NT2/D1 (cell line): ENCODE measurements around the gene DDX25.
A peak's percentile ranks its signal among the peaks of the same experiment; 100 is the strongest.
"Not testable (repeated sequence)": the region's sequence is repeated elsewhere in the genome, so short reads cannot be mapped to it uniquely, and the experiment has no call there.

Experiments
- DNase-seq: peaks from one replicate; pipeline ENCODE4 v3.0.0-alpha.2; 2011; ENCODE audit warnings: low read depth, low spot score
- H3K27me3 ChIP-seq: 2 replicates; pipeline ENCODE4 v1.6.0; 2011; ENCODE audit warnings: mild to moderate bottlenecking; ENCODE audit not compliant: insufficient read length, insufficient read depth
- H3K36me3 ChIP-seq: 2 replicates; pipeline ENCODE4 v1.6.1; 2011; ENCODE audit warnings: mild to moderate bottlenecking, low read length, mixed read lengths; ENCODE audit not compliant: insufficient read depth, insufficient read length
- H3K4me1 ChIP-seq: 2 replicates; pipeline ENCODE4 v1.5.1; 2011; ENCODE audit not compliant: insufficient read depth, insufficient read length
- H3K4me3 ChIP-seq: 2 replicates; pipeline ENCODE4 v1.5.1; 2011; ENCODE audit warnings: low read depth; ENCODE audit not compliant: insufficient read length
- H3K9ac ChIP-seq: 2 replicates; pipeline ENCODE4 v1.6.0; 2011; ENCODE audit warnings: low read depth; ENCODE audit not compliant: insufficient read length
- H3K9me3 ChIP-seq: 2 replicates; pipeline ENCODE4 v1.5.1; 2011; ENCODE audit warnings: mild to moderate bottlenecking, low read length; ENCODE audit not compliant: insufficient read depth
- SUZ12 ChIP-seq: IDR thresholded peaks from 2 replicates; pipeline ENCODE4 v1.6.1; 2011; ENCODE audit not compliant: insufficient read length, insufficient read depth; ENCODE audit errors: extremely low read depth
- YY1 ChIP-seq: IDR thresholded peaks from 2 replicates; pipeline ENCODE4 v1.6.1; 2011; ENCODE audit not compliant: insufficient read length, insufficient read depth
- ZNF274 ChIP-seq: IDR thresholded peaks from 2 replicates; pipeline ENCODE4 v1.6.1; 2011; ENCODE audit warnings: mild to moderate bottlenecking, low read depth, low read length

The DDX25 gene

GRCh38 chr11:125910226-125910849 is 6.0 kb downstream of the DDX25 start:
- no peaks in the 10 kb centered on the region for H3K4me1 ChIP-seq
- no peaks in the 10 kb centered on the region for H3K9me3 ChIP-seq
- DNase-seq, result no peak
- H3K4me3 ChIP-seq, result no peak overlapping the region
- no peak overlapping the region for H3K9ac ChIP-seq
- no peaks in the 10 kb centered on the region for H3K36me3 ChIP-seq
- H3K27me3 ChIP-seq, result peaks cover under 1% of the 10 kb centered on the region
- TF ChIP-seq ZNF274 (no peak), SUZ12 (no peak), YY1 (no peak)

DNA sequence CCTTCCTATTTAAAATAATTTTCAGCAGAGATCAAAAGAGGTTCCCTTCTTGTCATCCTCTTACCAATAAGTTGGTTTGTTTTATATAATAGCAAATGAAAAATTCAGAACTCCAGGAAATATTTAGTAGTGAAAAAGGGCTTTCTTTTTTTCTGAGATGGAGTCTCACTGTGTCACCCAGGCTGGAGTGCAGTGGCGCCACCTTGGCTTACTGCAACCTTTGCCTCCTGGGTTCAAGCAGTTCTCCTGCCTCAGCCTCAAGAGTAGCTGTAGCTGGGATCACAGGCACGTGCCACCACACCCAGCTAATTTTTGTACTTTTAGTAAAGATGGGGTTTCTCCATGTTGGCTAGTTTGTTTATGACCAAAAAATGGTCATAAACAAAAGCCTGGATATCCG is 10.3 kb downstream of the DDX25 start:
- not testable (repeated sequence) for H3K9ac ChIP-seq, DNase-seq, H3K9me3 ChIP-seq, H3K4me1 ChIP-seq, H3K4me3 ChIP-seq, H3K36me3 ChIP-seq, H3K27me3 ChIP-seq

DNA sequence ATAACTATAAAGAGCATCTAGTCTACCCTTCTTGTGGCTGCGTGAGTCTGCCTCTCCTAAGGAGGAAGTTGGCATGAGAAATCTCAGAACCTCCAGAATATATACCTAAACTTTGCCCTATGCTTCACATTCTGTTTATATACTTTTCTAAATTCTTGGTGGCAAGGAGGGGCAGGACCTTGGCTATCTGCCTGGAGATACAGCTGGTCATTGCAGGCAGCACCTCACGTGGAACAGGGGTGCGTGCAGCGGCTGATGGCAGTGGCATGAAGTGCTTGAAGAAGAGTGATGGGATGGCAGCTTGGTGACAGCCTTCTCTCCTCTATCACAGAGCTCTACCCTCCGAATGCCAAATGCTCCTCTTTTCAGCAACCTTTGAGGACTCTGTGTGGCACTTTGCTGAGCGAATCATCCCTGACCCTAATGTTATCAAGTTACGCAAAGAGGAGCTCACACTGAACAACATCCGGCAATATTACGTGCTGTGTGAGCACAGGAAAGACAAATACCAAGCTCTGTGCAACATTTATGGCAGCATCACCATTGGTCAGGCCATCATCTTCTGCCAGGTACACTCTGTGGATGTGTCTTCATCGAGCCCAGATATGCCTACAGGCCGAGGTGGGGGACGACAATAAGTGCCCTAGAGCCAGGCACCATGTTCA is 12.5 kb downstream of the DDX25 start:
- no peak overlapping the region for H3K9ac ChIP-seq
- TF ChIP-seq YY1, result no peak
- no peak for TF ChIP-seq ZNF274
- no peak for TF ChIP-seq SUZ12
- no peaks in the 10 kb centered on the region for H3K9me3 ChIP-seq
- no peaks in the 10 kb centered on the region for H3K27me3 ChIP-seq
- no peaks in the 10 kb centered on the region for H3K36me3 ChIP-seq
- DNase-seq, result no peak
- no peak overlapping the region for H3K4me3 ChIP-seq
- H3K4me1 ChIP-seq, result peaks cover 3% of the 10 kb centered on the region

DNA sequence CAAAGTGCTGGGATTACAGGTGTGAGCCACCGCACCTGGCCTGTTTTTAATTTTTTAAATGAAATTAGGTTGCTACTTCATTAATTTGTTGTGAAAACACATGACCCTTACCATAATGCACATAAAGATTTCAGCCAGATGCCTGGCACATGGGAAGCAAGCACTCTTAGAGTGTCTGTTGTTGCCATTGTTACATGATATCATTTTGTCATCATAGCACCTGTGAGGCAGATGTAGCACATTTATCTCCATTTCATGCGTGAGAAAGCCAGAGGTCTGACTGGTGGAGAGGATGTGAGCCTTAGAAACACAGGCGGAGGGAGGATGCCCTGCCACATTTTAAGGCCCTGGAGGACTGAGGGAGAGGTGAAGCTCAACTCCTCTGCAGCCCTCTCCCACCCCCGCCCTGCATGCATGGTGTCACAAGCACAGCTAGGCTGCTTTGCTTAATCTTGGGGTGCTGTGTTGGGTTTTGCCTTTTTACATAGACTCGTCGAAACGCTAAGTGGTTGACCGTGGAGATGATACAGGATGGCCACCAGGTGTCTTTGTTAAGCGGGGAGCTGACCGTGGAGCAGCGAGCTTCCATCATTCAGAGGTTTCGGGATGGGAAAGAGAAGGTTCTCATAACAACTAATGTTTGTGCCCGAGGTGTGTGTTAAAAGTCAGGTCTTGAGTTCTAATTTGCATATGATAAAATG is 14.0 kb downstream of the DDX25 start:
- no peak for DNase-seq
- TF ChIP-seq ZNF274 (no peak), SUZ12 (no peak), YY1 (no peak)
- no peaks in the 10 kb centered on the region for H3K9me3 ChIP-seq

DNA sequence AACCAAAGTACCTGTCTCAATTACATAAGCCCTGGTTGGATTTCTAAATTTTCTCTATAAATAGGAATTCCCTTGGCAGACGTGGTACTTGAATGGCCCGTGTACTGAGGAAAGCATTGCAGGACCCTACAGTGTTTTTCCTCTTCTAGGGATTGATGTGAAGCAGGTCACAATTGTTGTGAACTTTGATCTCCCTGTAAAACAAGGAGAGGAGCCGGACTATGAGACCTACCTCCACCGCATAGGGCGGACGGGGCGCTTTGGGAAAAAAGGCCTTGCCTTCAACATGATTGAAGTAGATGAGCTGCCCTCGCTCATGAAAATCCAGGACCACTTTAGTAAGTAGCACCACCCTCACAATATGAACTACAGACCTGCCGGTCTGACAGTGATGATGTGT is 16.7 kb downstream of the DDX25 start:
- no peak for DNase-seq
- H3K36me3 ChIP-seq, result no peaks in the 10 kb centered on the region
- no peak for TF ChIP-seq SUZ12
- TF ChIP-seq YY1, result no peak
- no peak for TF ChIP-seq ZNF274
- H3K9ac ChIP-seq, result no peak overlapping the region
- no peaks in the 10 kb centered on the region for H3K27me3 ChIP-seq
- H3K9me3 ChIP-seq, result no peaks in the 10 kb centered on the region
- no peak overlapping the region for H3K4me3 ChIP-seq
- H3K4me1 ChIP-seq, result peaks cover 7% of the 10 kb centered on the region

More for the DNA sequence above, 14.0 kb downstream of the DDX25 start:
- H3K4me3 ChIP-seq, result no peak overlapping the region
- peaks cover 3% of the 10 kb centered on the region for H3K4me1 ChIP-seq
- no peak overlapping the region for H3K9ac ChIP-seq
- no peaks in the 10 kb centered on the region for H3K27me3 ChIP-seq
- H3K36me3 ChIP-seq, result no peaks in the 10 kb centered on the region

- Histone ChIP-seq H3K27me3 (no peaks in the 10 kb centered on the region), H3K4me1 (peaks cover 7% of the 10 kb centered on the region), H3K9me3 (no peaks in the 10 kb centered on the region), H3K9ac (no peak overlapping the region), H3K4me3 (no peak overlapping the region), H3K36me3 (no peaks in the 10 kb centered on the region)
- no peak for DNase-seq
- TF ChIP-seq YY1, result no peak
- no peak for TF ChIP-seq ZNF274
- no peak for TF ChIP-seq SUZ12
These were observed 17.8 kb downstream of the DDX25 start for GRCh38 chr11:125922156-125922555.

GRCh38 chr11:125923012-125923579 is 18.8 kb downstream of the DDX25 start:
- Histone ChIP-seq H3K9ac (no peak overlapping the region), H3K4me3 (no peak overlapping the region), H3K4me1 (peaks cover 7% of the 10 kb centered on the region), H3K9me3 (no peaks in the 10 kb centered on the region), H3K36me3 (no peaks in the 10 kb centered on the region), H3K27me3 (no peaks in the 10 kb centered on the region)
- TF ChIP-seq YY1, result no peak
- no peak for TF ChIP-seq SUZ12
- TF ChIP-seq ZNF274, result no peak
- peak; percentile 80 for DNase-seq
